WI38 (cell line): ENCODE measurements around the gene IFNLR1.

Source experiments
- H3K4me3 ChIP-seq: 2 replicates; pipeline ENCODE4 v1.5.1; 2011; ENCODE audit warnings: low read depth, mild to moderate bottlenecking, control low read depth, low read length
- TF ChIP-seq, protein P1 (sequence below): IDR thresholded peaks from 2 replicates; pipeline ENCODE4 v1.5.1; 2012; ENCODE audit warnings: low read depth, mild to moderate bottlenecking, control low read depth, low read length

IFNLR1 gene

DNA sequence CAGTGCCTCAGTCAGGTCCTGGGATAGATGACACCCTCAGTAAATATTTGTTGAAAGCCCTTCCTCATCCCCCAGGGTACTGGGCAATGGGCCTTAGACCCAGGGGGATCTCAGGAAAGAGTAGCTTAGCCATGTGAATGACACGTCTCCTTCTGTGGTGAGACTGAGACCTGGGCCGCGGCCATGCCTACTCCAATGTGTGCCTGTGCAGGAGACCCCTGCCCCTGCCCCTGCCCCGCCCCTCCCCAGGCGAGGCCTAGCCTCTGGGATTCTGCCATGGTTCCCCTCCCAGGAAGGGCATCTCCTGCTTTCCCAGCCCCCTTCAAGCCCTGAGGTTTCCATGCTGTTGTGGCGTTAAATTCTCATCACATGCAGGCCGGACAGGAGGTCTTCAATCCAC, 82.2 kb downstream of the IFNLR1 start:
- TF ChIP-seq, protein P1, sequence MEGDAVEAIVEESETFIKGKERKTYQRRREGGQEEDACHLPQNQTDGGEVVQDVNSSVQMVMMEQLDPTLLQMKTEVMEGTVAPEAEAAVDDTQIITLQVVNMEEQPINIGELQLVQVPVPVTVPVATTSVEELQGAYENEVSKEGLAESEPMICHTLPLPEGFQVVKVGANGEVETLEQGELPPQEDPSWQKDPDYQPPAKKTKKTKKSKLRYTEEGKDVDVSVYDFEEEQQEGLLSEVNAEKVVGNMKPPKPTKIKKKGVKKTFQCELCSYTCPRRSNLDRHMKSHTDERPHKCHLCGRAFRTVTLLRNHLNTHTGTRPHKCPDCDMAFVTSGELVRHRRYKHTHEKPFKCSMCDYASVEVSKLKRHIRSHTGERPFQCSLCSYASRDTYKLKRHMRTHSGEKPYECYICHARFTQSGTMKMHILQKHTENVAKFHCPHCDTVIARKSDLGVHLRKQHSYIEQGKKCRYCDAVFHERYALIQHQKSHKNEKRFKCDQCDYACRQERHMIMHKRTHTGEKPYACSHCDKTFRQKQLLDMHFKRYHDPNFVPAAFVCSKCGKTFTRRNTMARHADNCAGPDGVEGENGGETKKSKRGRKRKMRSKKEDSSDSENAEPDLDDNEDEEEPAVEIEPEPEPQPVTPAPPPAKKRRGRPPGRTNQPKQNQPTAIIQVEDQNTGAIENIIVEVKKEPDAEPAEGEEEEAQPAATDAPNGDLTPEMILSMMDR: no peak
- no peak overlapping the region for H3K4me3 ChIP-seq
